Fibroblast of villous mesenchyme (primary cell): ENCODE data around the gene RESP18. TPM values are rescaled to one million over a fixed set of nuclear protein-coding genes. Genes with fewer than 3 reads are reported as not detected.
A peak's percentile ranks its signal among the peaks of the same experiment; 100 is the strongest.

Experiments
- DNase-seq: peaks from one replicate; pipeline ENCODE4 v3.0.0-alpha.2; 2010; ENCODE audit warnings: low read depth
- H3K4me3 ChIP-seq: 2 replicates; pipeline ENCODE4 v1.5.1; 2011; ENCODE audit warnings: low read depth, mild to moderate bottlenecking, low read length
- CTCF ChIP-seq: IDR thresholded peaks from 2 replicates; pipeline ENCODE4 v1.5.1; 2012; ENCODE audit warnings: low read depth, mild to moderate bottlenecking, low read length; ENCODE audit not compliant: insufficient read depth
- small RNA-seq: library from RNA; depleted of rRNA; stranded (forward); fragments of <200 nt; gene quantifications from one replicate; pipeline ENCODE3, GENCODE V24; 2012
- total RNA-seq: library from RNA; depleted of rRNA; stranded (reverse); fragments of >200 nt; gene quantifications from 2 replicates; pipeline ENCODE4 v1.2.3, GENCODE V29; 2012

The RESP18 gene
- total RNA-seq, 1 donor: not detected

GRCh38 chr2:219278655-219279150 lies 53.8 kb downstream of the RESP18 start:
- no peak for TF ChIP-seq CTCF
- DNase-seq: no peak
- H3K4me3 ChIP-seq: peak overlapping the region; percentile 24

- DNase-seq: peak; percentile 83
- peak; percentile 96 for TF ChIP-seq CTCF
- H3K4me3 ChIP-seq: no peak overlapping the region
Measured at GRCh38 chr2:219277703-219278654, 54.6 kb downstream of the RESP18 start.

Small RNAs within 50 kb of the gene (small RNA-seq; reads per million reads assigned to genes)
- not detected for gene AC053503.3
- not detected for gene MIR153-1

Other genes starting within 250 kb of the RESP18 start
- gene NHEJ1, start 171.9 kb downstream of the RESP18 start, total RNA-seq: 21.9 and 24.2 TPM in 2 replicates
- 0.64 and 0.86 TPM in 2 replicates for gene SLC23A3, start 162.7 kb downstream of the RESP18 start, total RNA-seq
- 17.7 and 19.6 TPM in 2 replicates for gene CNPPD1, start 155.8 kb downstream of the RESP18 start, total RNA-seq
- 57.4 and 62.5 TPM in 2 replicates for gene RETREG2, start 154.5 kb downstream of the RESP18 start, total RNA-seq
- gene ZFAND2B, start 126.0 kb downstream of the RESP18 start, total RNA-seq: 25.5 and 29.3 TPM in 2 replicates
- gene ABCB6, start 113.8 kb downstream of the RESP18 start, total RNA-seq: 17.7 and 31.1 TPM in 2 replicates
- gene ATG9A, start 103.1 kb downstream of the RESP18 start, total RNA-seq: 36.7 and 38.4 TPM in 2 replicates
- 22.0 and 22.9 TPM in 2 replicates for gene ANKZF1, start 102.9 kb downstream of the RESP18 start, total RNA-seq
- 11.0 and 15.5 TPM in 2 replicates for gene GLB1L, start 87.3 kb downstream of the RESP18 start, total RNA-seq
- 22.9 and 23.2 TPM in 2 replicates for gene STK16, start 87.3 kb downstream of the RESP18 start, total RNA-seq
- not detected in 2 replicates for gene TUBA4B, start 79.5 kb downstream of the RESP18 start, total RNA-seq
- 6.1 and 27.6 TPM in 2 replicates for gene TUBA4A, start 78.8 kb downstream of the RESP18 start, total RNA-seq
- 29.6 and 33.7 TPM in 2 replicates for gene DNAJB2, start 53.4 kb downstream of the RESP18 start, total RNA-seq
- 0.86 and 0.97 TPM in 2 replicates for gene PTPRN, start 23.3 kb downstream of the RESP18 start, total RNA-seq
- 64.8 and 65.7 TPM in 2 replicates for gene DNPEP, start 55.2 kb upstream of the RESP18 start, total RNA-seq
- gene DES, start 85.6 kb upstream of the RESP18 start, total RNA-seq: 20.7 and 35.8 TPM in 2 replicates
- 46.7 and 48.8 TPM in 2 replicates for gene SPEG, start 102.1 kb upstream of the RESP18 start, total RNA-seq
- 60.9 and 65.1 TPM in 2 replicates for gene GMPPA, start 166.1 kb upstream of the RESP18 start, total RNA-seq
- under 0.01 TPM in 1 of 2 replicates, not detected in the other for gene ASIC4, start 181.7 kb upstream of the RESP18 start, total RNA-seq
- 196 and 201 TPM in 2 replicates for gene CHPF, start 211.1 kb upstream of the RESP18 start, total RNA-seq
- 2.6 and 2.9 TPM in 2 replicates for gene TMEM198, start 211.3 kb upstream of the RESP18 start, total RNA-seq
- 67.0 and 86.8 TPM in 2 replicates for gene OBSL1, start 238.8 kb upstream of the RESP18 start, total RNA-seq
- gene INHA, start 239.6 kb upstream of the RESP18 start, total RNA-seq: 0.43 and 0.64 TPM in 2 replicates